HepG2 (cell line): ENCODE data around the gene CMIP. TPM values are rescaled to one million over a fixed set of nuclear protein-coding genes. Genes with fewer than 3 reads are reported as not detected.
A peak's percentile ranks its signal among the peaks of the same experiment; 100 is the strongest.

ENCODE experiments used
- BCL6 ChIP-seq: IDR thresholded peaks from 2 replicates; pipeline ENCODE4 v1.6.1; 2016; ENCODE audit warnings: missing genetic modification reagents, missing compliant biosample characterization
- CEBPB ChIP-seq: IDR thresholded peaks from 2 replicates; pipeline ENCODE4 v1.6.1; 2011; ENCODE audit warnings: low read depth, low read length, improper control_type of control experiment, borderline replicate concordance
- GATAD2A ChIP-seq: IDR thresholded peaks from 2 replicates; pipeline ENCODE4 v1.6.1; 2016
- RXRA ChIP-seq: sonication (generic); formaldehyde crosslinking; IDR thresholded peaks from 2 replicates; pipeline ENCODE4 v1.5.1; 2020; ENCODE audit warnings: missing genetic modification reagents
- SSRP1 ChIP-seq: IDR thresholded peaks from 2 replicates; pipeline ENCODE4 v1.6.1; 2016; ENCODE audit warnings: control low read depth
- ZBTB38 ChIP-seq: sonication (generic); formaldehyde crosslinking; IDR thresholded peaks from 2 replicates; pipeline ENCODE4 v1.5.1; 2020; ENCODE audit warnings: mild to moderate bottlenecking, missing genetic modification reagents
- ZBTB7B ChIP-seq: sonication (generic); formaldehyde crosslinking; IDR thresholded peaks from 2 replicates; pipeline ENCODE4 v1.4.0; 2020; ENCODE audit warnings: missing genetic modification reagents
- ZFP90 ChIP-seq: sonication (generic); formaldehyde crosslinking; IDR thresholded peaks from 2 replicates; pipeline ENCODE4 v1.8.0; 2022; ENCODE audit warnings: missing genetic modification reagents, mild to moderate bottlenecking, inconsistent platforms, borderline replicate concordance
- ZNF839 ChIP-seq: sonication (generic); formaldehyde crosslinking; IDR thresholded peaks from 2 replicates; pipeline ENCODE4 v1.4.0; 2020; ENCODE audit warnings: missing genetic modification reagents, mild to moderate bottlenecking, borderline replicate concordance
- ZSCAN12 ChIP-seq: sonication (generic); formaldehyde crosslinking; IDR thresholded peaks from 2 replicates; pipeline ENCODE4 v1.9.0; 2021; ENCODE audit warnings: mild to moderate bottlenecking, missing genetic modification reagents
- polyA plus RNA-seq, 8 experiments: library from polyadenylated mRNA; depleted of rRNA in 3 of 8; stranded (reverse) in 7 of 8; unstranded in 1 of 8; fragments of >200 nt; fragmentation: Illumina TruSeq in 4 of 8; extraction: Trizol in 4 of 8; gene quantifications; 2 replicates each; pipeline versions ENCODE4 v1.2.1 to v1.2.3, GENCODE V29; 2011 to 2016; ENCODE audit warnings: low read depth in 4 of 8, missing spikeins in 1 of 8, mixed read lengths in 1 of 8; ENCODE audit not compliant: insufficient read depth in 1 of 8
- total RNA-seq, 5 experiments: library from RNA; depleted of rRNA; stranded (reverse); fragments of >200 nt; fragmentation: Illumina TruSeq; extraction: Trizol; gene quantifications; 2 replicates each; pipeline ENCODE4 v1.2.3, GENCODE V29; 2016; ENCODE audit warnings: low read depth in 1 of 5
- TF ChIP-seq, protein P1 (sequence below): sonication (generic); formaldehyde crosslinking; conservative IDR thresholded peaks from 2 replicates; pipeline ENCODE4 v1.4.0; 2020; ENCODE audit warnings: mild to moderate bottlenecking, missing genetic modification reagents, moderate library complexity
- TF ChIP-seq, protein P2 (sequence below): sonication (generic); formaldehyde crosslinking; IDR thresholded peaks from 2 replicates; pipeline ENCODE4 v1.4.0; 2020; ENCODE audit warnings: mild to moderate bottlenecking, missing genetic modification reagents
- TF ChIP-seq, protein P3 (sequence below): sonication (generic); formaldehyde crosslinking; IDR thresholded peaks from 2 replicates; pipeline ENCODE4 v1.4.0; 2020; ENCODE audit warnings: mild to moderate bottlenecking, missing genetic modification reagents
- TF ChIP-seq, protein P4 (sequence below): IDR thresholded peaks from 2 replicates; pipeline ENCODE4 v1.6.1; 2016
- TF ChIP-seq, protein P5 (sequence below): sonication (generic); formaldehyde crosslinking; IDR thresholded peaks from 2 replicates; pipeline ENCODE4 v1.4.0; 2020; ENCODE audit warnings: missing genetic modification reagents

The CMIP gene
- total and polyA plus RNA-seq, 2 of the 13 experiments (the other 11 are each of a cell fraction or from before 2014, with no cell fraction given), result 10.9 to 18.1 TPM

DNA sequence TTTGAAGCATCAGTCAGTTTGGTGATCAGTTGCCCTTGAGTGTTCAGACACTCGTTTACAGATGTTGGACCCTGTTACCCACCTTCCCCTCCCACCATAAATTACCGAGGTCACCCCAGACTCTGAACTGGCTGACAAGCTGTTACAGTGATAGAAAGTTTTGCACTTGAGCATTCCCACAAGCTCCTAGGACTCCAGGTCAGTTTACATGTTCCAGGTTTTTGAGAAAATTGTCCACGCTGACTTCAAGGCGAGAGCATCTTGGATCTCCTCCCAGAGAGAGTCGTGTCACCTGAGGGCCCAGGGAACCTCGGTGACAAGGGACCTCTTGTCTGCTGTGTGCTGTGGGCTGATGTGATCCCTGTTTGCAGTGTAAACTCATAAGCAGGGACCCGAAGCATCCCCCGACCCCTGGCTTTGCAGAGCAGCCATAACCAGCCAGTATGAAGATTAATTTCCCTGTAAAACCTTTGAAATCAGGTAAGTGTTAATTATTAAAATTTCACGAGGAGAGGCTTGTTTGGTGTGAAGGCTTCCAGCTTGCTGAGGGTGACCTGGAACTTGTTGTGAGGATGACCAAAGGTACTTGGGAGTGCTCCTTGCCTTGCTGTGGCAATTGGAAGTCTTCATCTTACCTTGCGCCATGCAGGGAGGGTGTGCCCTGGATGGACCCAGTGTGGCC is 91.2 kb downstream of the CMIP start (continued):
- TF ChIP-seq, protein P1, sequence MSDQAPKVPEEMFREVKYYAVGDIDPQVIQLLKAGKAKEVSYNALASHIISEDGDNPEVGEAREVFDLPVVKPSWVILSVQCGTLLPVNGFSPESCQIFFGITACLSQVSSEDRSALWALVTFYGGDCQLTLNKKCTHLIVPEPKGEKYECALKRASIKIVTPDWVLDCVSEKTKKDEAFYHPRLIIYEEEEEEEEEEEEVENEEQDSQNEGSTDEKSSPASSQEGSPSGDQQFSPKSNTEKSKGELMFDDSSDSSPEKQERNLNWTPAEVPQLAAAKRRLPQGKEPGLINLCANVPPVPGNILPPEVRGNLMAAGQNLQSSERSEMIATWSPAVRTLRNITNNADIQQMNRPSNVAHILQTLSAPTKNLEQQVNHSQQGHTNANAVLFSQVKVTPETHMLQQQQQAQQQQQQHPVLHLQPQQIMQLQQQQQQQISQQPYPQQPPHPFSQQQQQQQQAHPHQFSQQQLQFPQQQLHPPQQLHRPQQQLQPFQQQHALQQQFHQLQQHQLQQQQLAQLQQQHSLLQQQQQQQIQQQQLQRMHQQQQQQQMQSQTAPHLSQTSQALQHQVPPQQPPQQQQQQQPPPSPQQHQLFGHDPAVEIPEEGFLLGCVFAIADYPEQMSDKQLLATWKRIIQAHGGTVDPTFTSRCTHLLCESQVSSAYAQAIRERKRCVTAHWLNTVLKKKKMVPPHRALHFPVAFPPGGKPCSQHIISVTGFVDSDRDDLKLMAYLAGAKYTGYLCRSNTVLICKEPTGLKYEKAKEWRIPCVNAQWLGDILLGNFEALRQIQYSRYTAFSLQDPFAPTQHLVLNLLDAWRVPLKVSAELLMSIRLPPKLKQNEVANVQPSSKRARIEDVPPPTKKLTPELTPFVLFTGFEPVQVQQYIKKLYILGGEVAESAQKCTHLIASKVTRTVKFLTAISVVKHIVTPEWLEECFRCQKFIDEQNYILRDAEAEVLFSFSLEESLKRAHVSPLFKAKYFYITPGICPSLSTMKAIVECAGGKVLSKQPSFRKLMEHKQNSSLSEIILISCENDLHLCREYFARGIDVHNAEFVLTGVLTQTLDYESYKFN (CRISPR knock-in tag), result peak; percentile 53
- TF ChIP-seq ZBTB7B (peak; percentile 35), GATAD2A (CRISPR knock-in tag) (peak; percentile 58; the same call in 1 of the 2 replicates), BCL6 (CRISPR knock-in tag) (0 out of 2 replicates have a peak, but pooled peaks have one; percentile 25), ZNF839 (CRISPR knock-in tag) (0 out of 2 replicates have a peak, but pooled peaks have one; percentile 59), ZBTB38 (CRISPR knock-in tag) (peak; percentile 56; the same call in 1 of the 2 replicates), ZSCAN12 (CRISPR knock-in tag) (no peak), RXRA (CRISPR knock-in tag) (peak; percentile 34; the same call in 1 of the 2 replicates), ZFP90 (0 out of 2 replicates have a peak, but pooled peaks have one; percentile 18), CEBPB (no peak), SSRP1 (CRISPR knock-in tag) (no peak)
- TF ChIP-seq, protein P2, sequence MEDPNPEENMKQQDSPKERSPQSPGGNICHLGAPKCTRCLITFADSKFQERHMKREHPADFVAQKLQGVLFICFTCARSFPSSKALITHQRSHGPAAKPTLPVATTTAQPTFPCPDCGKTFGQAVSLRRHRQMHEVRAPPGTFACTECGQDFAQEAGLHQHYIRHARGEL (CRISPR knock-in tag), result no peak
- TF ChIP-seq, protein P3, sequence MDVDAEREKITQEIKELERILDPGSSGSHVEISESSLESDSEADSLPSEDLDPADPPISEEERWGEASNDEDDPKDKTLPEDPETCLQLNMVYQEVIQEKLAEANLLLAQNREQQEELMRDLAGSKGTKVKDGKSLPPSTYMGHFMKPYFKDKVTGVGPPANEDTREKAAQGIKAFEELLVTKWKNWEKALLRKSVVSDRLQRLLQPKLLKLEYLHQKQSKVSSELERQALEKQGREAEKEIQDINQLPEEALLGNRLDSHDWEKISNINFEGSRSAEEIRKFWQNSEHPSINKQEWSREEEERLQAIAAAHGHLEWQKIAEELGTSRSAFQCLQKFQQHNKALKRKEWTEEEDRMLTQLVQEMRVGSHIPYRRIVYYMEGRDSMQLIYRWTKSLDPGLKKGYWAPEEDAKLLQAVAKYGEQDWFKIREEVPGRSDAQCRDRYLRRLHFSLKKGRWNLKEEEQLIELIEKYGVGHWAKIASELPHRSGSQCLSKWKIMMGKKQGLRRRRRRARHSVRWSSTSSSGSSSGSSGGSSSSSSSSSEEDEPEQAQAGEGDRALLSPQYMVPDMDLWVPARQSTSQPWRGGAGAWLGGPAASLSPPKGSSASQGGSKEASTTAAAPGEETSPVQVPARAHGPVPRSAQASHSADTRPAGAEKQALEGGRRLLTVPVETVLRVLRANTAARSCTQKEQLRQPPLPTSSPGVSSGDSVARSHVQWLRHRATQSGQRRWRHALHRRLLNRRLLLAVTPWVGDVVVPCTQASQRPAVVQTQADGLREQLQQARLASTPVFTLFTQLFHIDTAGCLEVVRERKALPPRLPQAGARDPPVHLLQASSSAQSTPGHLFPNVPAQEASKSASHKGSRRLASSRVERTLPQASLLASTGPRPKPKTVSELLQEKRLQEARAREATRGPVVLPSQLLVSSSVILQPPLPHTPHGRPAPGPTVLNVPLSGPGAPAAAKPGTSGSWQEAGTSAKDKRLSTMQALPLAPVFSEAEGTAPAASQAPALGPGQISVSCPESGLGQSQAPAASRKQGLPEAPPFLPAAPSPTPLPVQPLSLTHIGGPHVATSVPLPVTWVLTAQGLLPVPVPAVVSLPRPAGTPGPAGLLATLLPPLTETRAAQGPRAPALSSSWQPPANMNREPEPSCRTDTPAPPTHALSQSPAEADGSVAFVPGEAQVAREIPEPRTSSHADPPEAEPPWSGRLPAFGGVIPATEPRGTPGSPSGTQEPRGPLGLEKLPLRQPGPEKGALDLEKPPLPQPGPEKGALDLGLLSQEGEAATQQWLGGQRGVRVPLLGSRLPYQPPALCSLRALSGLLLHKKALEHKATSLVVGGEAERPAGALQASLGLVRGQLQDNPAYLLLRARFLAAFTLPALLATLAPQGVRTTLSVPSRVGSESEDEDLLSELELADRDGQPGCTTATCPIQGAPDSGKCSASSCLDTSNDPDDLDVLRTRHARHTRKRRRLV (CRISPR knock-in tag), result no peak
- TF ChIP-seq, protein P4, sequence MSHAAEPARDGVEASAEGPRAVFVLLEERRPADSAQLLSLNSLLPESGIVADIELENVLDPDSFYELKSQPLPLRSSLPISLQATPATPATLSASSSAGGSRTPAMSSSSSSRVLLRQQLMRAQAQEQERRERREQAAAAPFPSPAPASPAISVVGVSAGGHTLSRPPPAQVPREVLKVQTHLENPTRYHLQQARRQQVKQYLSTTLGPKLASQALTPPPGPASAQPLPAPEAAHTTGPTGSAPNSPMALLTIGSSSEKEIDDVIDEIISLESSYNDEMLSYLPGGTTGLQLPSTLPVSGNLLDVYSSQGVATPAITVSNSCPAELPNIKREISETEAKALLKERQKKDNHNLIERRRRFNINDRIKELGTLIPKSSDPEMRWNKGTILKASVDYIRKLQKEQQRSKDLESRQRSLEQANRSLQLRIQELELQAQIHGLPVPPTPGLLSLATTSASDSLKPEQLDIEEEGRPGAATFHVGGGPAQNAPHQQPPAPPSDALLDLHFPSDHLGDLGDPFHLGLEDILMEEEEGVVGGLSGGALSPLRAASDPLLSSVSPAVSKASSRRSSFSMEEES (CRISPR knock-in tag), result peak; percentile 24; the same call in 1 of the 2 replicates
- TF ChIP-seq, protein P5, sequence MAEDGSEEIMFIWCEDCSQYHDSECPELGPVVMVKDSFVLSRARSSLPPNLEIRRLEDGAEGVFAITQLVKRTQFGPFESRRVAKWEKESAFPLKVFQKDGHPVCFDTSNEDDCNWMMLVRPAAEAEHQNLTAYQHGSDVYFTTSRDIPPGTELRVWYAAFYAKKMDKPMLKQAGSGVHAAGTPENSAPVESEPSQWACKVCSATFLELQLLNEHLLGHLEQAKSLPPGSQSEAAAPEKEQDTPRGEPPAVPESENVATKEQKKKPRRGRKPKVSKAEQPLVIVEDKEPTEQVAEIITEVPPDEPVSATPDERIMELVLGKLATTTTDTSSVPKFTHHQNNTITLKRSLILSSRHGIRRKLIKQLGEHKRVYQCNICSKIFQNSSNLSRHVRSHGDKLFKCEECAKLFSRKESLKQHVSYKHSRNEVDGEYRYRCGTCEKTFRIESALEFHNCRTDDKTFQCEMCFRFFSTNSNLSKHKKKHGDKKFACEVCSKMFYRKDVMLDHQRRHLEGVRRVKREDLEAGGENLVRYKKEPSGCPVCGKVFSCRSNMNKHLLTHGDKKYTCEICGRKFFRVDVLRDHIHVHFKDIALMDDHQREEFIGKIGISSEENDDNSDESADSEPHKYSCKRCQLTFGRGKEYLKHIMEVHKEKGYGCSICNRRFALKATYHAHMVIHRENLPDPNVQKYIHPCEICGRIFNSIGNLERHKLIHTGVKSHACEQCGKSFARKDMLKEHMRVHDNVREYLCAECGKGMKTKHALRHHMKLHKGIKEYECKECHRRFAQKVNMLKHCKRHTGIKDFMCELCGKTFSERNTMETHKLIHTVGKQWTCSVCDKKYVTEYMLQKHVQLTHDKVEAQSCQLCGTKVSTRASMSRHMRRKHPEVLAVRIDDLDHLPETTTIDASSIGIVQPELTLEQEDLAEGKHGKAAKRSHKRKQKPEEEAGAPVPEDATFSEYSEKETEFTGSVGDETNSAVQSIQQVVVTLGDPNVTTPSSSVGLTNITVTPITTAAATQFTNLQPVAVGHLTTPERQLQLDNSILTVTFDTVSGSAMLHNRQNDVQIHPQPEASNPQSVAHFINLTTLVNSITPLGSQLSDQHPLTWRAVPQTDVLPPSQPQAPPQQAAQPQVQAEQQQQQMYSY, result peak; percentile 96
